ENCODE data around the gene ULBP2. TPM values are rescaled to one million over a fixed set of nuclear protein-coding genes. Genes with fewer than 3 reads are reported as not detected.
"Not testable (repeated sequence)": the region's sequence is repeated elsewhere in the genome, so short reads cannot be mapped to it uniquely, and the experiment has no call there.

ULBP2 gene
- total RNA-seq, 2 donors from 2014 or later: 0.32 to 0.40 TPM

- Histone ChIP-seq H3K4me1 (replicated peaks) (no peaks in the 10 kb centered on the region), H3K27me3 (replicated peaks; ENCODE audit: insufficient read depth) (no peaks in the 10 kb centered on the region), H3K27ac (no peak overlapping the region), H3K9me3 (no peaks in the 10 kb centered on the region), H3K4me3 (no peak overlapping the region), H3K36me3 (no peaks in the 10 kb centered on the region)
- no peak for DNase-seq (ENCODE audit: low spot score)
- 88% methylated on average over 10 of the region's 10 CpGs for WGBS
- intact Hi-C loops (cut with DNase I): no loop called here
- TF ChIP-seq CTCF (IDR thresholded peaks at IDR 0.05): no peak
- TF ChIP-seq POLR2A (IDR thresholded peaks at IDR 0.05): no peak
- no peak for TF ChIP-seq POLR2AphosphoS5 (IDR thresholded peaks at IDR 0.05)
These were observed 25.6 kb upstream of the ULBP2 start for GRCh38 chr6:149915970-149916865.

- H3K27ac ChIP-seq: no peak overlapping the region
- no peaks in the 10 kb centered on the region for H3K36me3 ChIP-seq
- DNase-seq (ENCODE audit: low spot score): no peak
- H3K4me3 ChIP-seq: no peak overlapping the region
- intact Hi-C loops (cut with DNase I): no loop called here
- no peaks in the 10 kb centered on the region for H3K27me3 ChIP-seq (replicated peaks; ENCODE audit: insufficient read depth)
- H3K4me1 ChIP-seq (replicated peaks): no peaks in the 10 kb centered on the region
- no peaks in the 10 kb centered on the region for H3K9me3 ChIP-seq
- 90% methylated on average over 2 of the region's 2 CpGs for WGBS
- TF ChIP-seq POLR2AphosphoS5 (IDR thresholded peaks at IDR 0.05): no peak
- no peak for TF ChIP-seq CTCF (IDR thresholded peaks at IDR 0.05)
- TF ChIP-seq POLR2A (IDR thresholded peaks at IDR 0.05): no peak
These were observed 24.1 kb upstream of the ULBP2 start for GRCh38 chr6:149917679-149918078.

- no peaks in the 10 kb centered on the region for H3K9me3 ChIP-seq
- H3K27me3 ChIP-seq (replicated peaks; ENCODE audit: insufficient read depth): no peaks in the 10 kb centered on the region
- TF ChIP-seq POLR2AphosphoS5 (IDR thresholded peaks at IDR 0.05) (no peak), POLR2A (IDR thresholded peaks at IDR 0.05) (no peak), CTCF (IDR thresholded peaks at IDR 0.05) (no peak)
- DNase-seq (ENCODE audit: low spot score): no peak
- intact Hi-C loops (cut with DNase I): no loop called here
- whole genome bisulfite sequencing: 91% methylated on average over 6 of the region's 6 CpGs
- no peaks in the 10 kb centered on the region for H3K4me1 ChIP-seq (replicated peaks)
- H3K27ac ChIP-seq: no peak overlapping the region
- H3K4me3 ChIP-seq: no peak overlapping the region
- no peaks in the 10 kb centered on the region for H3K36me3 ChIP-seq
These were observed 23.5 kb upstream of the ULBP2 start for GRCh38 chr6:149918151-149918905.

GRCh38 chr6:149919126-149919833, 22.5 kb upstream of the ULBP2 start:
- 83% methylated on average over 11 of the region's 11 CpGs for WGBS
- H3K27me3 ChIP-seq (replicated peaks; ENCODE audit: insufficient read depth); H3K9me3 ChIP-seq; H3K4me1 ChIP-seq (replicated peaks); H3K36me3 ChIP-seq; H3K27ac ChIP-seq; H3K4me3 ChIP-seq; DNase-seq (ENCODE audit: low spot score); intact Hi-C loops (cut with DNase I): not testable (repeated sequence)

- no peak overlapping the region for H3K4me3 ChIP-seq
- H3K4me1 ChIP-seq (replicated peaks): no peaks in the 10 kb centered on the region
- no peaks in the 10 kb centered on the region for H3K36me3 ChIP-seq
- H3K27me3 ChIP-seq (replicated peaks; ENCODE audit: insufficient read depth): no peaks in the 10 kb centered on the region
- H3K9me3 ChIP-seq: no peaks in the 10 kb centered on the region
- no peak for DNase-seq (ENCODE audit: low spot score)
- TF ChIP-seq POLR2A (IDR thresholded peaks at IDR 0.05) (no peak), CTCF (IDR thresholded peaks at IDR 0.05) (no peak), POLR2AphosphoS5 (IDR thresholded peaks at IDR 0.05) (no peak)
- intact Hi-C loops (cut with DNase I): loop anchor here (10.0 kb wide), 2 partner anchors 195 to 355 kb away; partner anchors contain the start of gene GINM1
- H3K27ac ChIP-seq: no peak overlapping the region
- 94% methylated on average over 4 of the region's 4 CpGs for WGBS
These were observed 22.0 kb upstream of the ULBP2 start for GRCh38 chr6:149919834-149920225.
